ENCODE results near the gene LRP8. TPM values are rescaled to one million over a fixed set of nuclear protein-coding genes. Genes with fewer than 3 reads are reported as not detected.

The LRP8 gene
- total and polyA plus RNA-seq, 2 of the 4 experiments (the other 2 are of a cell fraction), result 12.0 to 12.1 TPM

DNA sequence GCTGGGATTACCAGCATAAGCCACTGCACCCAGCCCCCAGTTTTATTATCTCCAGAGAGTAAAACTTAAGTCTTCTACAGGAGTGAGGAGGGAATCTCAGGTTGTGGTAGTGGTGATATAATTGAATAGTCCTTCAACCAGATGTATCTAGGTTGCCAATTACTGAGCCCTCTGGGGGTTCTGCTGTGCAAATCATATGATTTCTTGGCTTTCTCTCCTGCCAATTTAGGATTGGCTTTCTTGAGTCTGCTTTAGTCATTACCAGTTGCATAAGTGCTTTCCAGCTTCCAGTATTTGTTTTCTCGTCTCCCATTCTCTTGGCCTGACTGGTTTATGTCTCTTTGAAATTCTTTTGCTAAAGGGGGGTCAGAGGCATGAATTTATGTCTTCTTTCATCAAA, 120.1 kb downstream of the LRP8 start:
- POLR2A ChIA-PET (ENCODE audit: unreplicated experiment), result no interaction called here
- Histone ChIP-seq H3K9ac (ENCODE audit: low read depth, low read length) (no peak overlapping the region), H2AK9ac (replicated peaks; ENCODE audit: low read depth, low read length, poor library complexity) (no peak overlapping the region), H4K5ac (ENCODE audit: low read depth, low read length) (no peak overlapping the region), H3K4me3 (ENCODE audit: insufficient read depth, low read depth, low read length) (no peak overlapping the region), H3K27ac (ENCODE audit: insufficient read depth, low read length) (no peak overlapping the region), H3K9me1 (ENCODE audit: insufficient read depth, low read length) (no peaks in the 10 kb centered on the region), H4K8ac (ENCODE audit: low read depth in 2 of 2, low read length in 2 of 2) (no peak overlapping the region), H3K23ac (ENCODE audit: low read depth, low read length) (no peak overlapping the region), H3K56ac (ENCODE audit: extremely low read depth, insufficient read depth, low read length) (no peak overlapping the region), H2AK5ac (ENCODE audit: low read depth, low read length) (no peak overlapping the region), H3K4ac (ENCODE audit: low read depth, low read length) (no peak overlapping the region), H2BK15ac (ENCODE audit: low read depth, low read length) (no peak overlapping the region), H3K18ac (ENCODE audit: low read depth, low read length) (no peak overlapping the region), H3K36me3 (ENCODE audit: control insufficient read depth, insufficient read depth, low read length) (peaks cover 50% of the 10 kb centered on the region), H3K4me1 (ENCODE audit: control insufficient read depth, insufficient read depth, low read length) (no peaks in the 10 kb centered on the region), H3K79me1 (ENCODE audit: low read depth in 1 of 2, low read length in 2 of 2) (peaks cover 0 to 4% of the 10 kb centered on the region in 2 experiments; a peak in 3 of 4 replicates), H3K9me3 (ENCODE audit: control insufficient read depth, insufficient read depth, low read length) (peaks cover 6% of the 10 kb centered on the region), H2BK120ac (ENCODE audit: low read depth, low read length) (no peak overlapping the region), H2BK5ac (ENCODE audit: low read depth, low read length, poor library complexity, severe bottlenecking) (no peak overlapping the region), H4K91ac (ENCODE audit: insufficient read depth, low read depth, low read length) (no peak overlapping the region), H2AFZ (replicated peaks; ENCODE audit: low read length, poor library complexity) (no peak overlapping the region), H4K20me1 (ENCODE audit: insufficient read depth, low read length) (no peaks in the 10 kb centered on the region), H3K27me3 (ENCODE audit: control insufficient read depth, insufficient read depth, low read length) (no peaks in the 10 kb centered on the region), H3K4me2 (ENCODE audit: low read depth, low read length) (no peak overlapping the region), H3K14ac (replicated peaks; ENCODE audit: low read depth, low read length) (no peak overlapping the region), H2BK20ac (ENCODE audit: low read depth, low read length) (no peak overlapping the region)
- DNase-seq (no peak), ATAC-seq (ENCODE audit: low read depth) (no peak)
- no CpG with 5 or more reads among the region's 1 CpG for WGBS, 2 experiments (ENCODE audit: extremely low coverage in 2 of 2, insufficient read length in 1 of 2)
- intact Hi-C loops (cut with micrococcal nuclease), result no loop called here
- TF ChIP-seq RFX5 (IDR thresholded peaks at IDR 0.05; ENCODE audit: low read depth, low read length) (no peak), POLR2A (IDR thresholded peaks at IDR 0.05; ENCODE audit: low read depth, low read length) (no peak), MXI1 (IDR thresholded peaks at IDR 0.05; ENCODE audit: borderline replicate concordance, low read depth, low read length) (no peak), BHLHE40 (IDR thresholded peaks at IDR 0.05; ENCODE audit: low read depth, low read length) (no peak), CEBPB (IDR thresholded peaks at IDR 0.05; ENCODE audit: low read depth, low read length) (no peak), NFE2L2 (IDR thresholded peaks at IDR 0.05; ENCODE audit: low read depth, low read length) (no peak), MAFK (IDR thresholded peaks at IDR 0.05; ENCODE audit: low read depth, low read length) (no peak), RAD21 (IDR thresholded peaks at IDR 0.05; ENCODE audit: low read length) (no peak), FOS (IDR thresholded peaks at IDR 0.05; ENCODE audit: low read depth, low read length) (no peak), CHD1 (IDR thresholded peaks at IDR 0.05; ENCODE audit: low read depth, low read length) (no peak)
- TF ChIP-seq, protein P1, sequence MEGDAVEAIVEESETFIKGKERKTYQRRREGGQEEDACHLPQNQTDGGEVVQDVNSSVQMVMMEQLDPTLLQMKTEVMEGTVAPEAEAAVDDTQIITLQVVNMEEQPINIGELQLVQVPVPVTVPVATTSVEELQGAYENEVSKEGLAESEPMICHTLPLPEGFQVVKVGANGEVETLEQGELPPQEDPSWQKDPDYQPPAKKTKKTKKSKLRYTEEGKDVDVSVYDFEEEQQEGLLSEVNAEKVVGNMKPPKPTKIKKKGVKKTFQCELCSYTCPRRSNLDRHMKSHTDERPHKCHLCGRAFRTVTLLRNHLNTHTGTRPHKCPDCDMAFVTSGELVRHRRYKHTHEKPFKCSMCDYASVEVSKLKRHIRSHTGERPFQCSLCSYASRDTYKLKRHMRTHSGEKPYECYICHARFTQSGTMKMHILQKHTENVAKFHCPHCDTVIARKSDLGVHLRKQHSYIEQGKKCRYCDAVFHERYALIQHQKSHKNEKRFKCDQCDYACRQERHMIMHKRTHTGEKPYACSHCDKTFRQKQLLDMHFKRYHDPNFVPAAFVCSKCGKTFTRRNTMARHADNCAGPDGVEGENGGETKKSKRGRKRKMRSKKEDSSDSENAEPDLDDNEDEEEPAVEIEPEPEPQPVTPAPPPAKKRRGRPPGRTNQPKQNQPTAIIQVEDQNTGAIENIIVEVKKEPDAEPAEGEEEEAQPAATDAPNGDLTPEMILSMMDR (conservative IDR thresholded peaks at IDR 0.05; ENCODE audit: low read depth, low read length), result no peak
- TF ChIP-seq, protein P2, sequence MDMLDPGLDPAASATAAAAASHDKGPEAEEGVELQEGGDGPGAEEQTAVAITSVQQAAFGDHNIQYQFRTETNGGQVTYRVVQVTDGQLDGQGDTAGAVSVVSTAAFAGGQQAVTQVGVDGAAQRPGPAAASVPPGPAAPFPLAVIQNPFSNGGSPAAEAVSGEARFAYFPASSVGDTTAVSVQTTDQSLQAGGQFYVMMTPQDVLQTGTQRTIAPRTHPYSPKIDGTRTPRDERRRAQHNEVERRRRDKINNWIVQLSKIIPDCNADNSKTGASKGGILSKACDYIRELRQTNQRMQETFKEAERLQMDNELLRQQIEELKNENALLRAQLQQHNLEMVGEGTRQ (IDR thresholded peaks at IDR 0.05; ENCODE audit: low read depth, low read length), result no peak
- BruUV-seq (replicated peaks), result no TSS peak
- CTCF ChIA-PET, result no interaction called here
- in situ Hi-C loops (cut with MboI; ENCODE audit: low sequenced_read_pairs), result no loop called here
- dilution Hi-C loops (cut with HindIII; ENCODE audit: low sequenced_read_pairs, unreplicated experiment), result no loop called here

All from IMR-90 (cell line).